Gastrocnemius medialis (tissue), 4 donors: ENCODE measurements around the gene TMEM169.

Experiments used
- CTCF ChIP-seq, 5 experiments: fragments of 450-650 bp in 3 of 5; fragments of 200-600 bp in 2 of 5; sonication (generic) in 2 of 5; IDR thresholded peaks in 4 of 5; conservative IDR thresholded peaks in 1 of 5; 1 replicate in 4 of 5; 2 replicates in 1 of 5; pipeline ENCODE4 v1.5.1; 2016 to 2019; ENCODE audit warnings: antibody characterized with exemption in 5 of 5, mild to moderate bottlenecking in 3 of 5, moderate library complexity in 3 of 5
- POLR2A ChIP-seq, 2 donors: fragments of 450-650 bp; IDR thresholded peaks; one replicate each; pipeline ENCODE4 v1.6.1; 2017; ENCODE audit warnings: antibody characterized with exemption in 2 of 2, mild to moderate bottlenecking in 2 of 2, moderate library complexity in 2 of 2

DNA sequence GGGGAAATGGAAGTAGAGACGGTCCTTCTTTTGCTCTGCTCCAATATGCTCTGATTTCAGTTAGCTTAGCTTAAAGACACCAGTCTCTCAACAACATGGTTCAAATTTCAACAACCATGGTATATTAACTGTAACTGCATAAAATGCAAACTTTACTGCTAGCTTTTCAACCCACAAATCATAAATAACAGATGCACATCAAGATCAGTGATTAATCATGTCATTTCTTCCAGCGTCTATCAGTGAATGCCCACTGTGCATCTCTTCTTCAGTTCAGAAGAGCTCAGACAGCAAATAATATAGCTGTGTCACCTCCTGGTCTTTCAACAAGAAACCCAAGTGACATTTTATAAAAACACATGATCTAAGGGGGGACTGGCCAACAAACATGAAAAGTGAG lies 12.7 kb upstream of the TMEM169 start:
- no peak for TF ChIP-seq CTCF (IDR thresholded peaks at IDR 0.05 in 4 of 5, conservative IDR thresholded peaks at IDR 0.05 in 1 of 5)
- TF ChIP-seq POLR2A (IDR thresholded peaks at IDR 0.05): no peak
